ENCODE data around the gene SMAD3.
A peak's percentile ranks its signal among the peaks of the same experiment; 100 is the strongest.

Gene SMAD3

DNA sequence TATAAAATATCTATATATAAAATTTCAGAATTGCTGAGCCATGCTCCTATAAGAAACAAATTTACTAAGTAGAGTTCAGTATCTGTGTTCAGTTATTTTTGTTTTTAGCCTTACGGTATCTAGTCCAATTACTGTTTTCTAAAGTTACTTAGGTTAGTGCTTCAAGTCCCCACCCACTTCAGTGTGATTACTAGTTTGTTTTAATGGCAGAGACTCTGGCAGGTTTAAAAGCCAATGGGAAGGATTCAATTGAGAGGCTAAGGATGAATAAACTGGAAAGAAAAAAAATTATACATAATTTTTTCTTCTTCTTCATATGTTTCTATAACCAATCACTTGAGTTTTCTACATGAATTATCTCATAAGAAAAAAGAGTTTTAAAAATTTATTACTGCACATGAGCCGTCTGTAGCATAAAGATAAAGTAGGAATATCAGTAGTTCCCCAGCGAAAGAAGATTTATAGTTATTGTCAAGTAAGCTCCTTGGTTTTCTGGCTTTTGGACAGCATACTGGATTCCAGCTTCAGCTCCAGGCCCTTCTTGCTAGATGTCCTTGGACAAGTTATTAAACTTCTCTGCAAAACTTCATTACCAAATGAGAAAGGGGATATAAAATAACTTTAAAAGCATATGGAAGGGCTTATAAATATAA is 142.3 kb downstream of the SMAD3 start:
- DNase-seq = no peak

DNA sequence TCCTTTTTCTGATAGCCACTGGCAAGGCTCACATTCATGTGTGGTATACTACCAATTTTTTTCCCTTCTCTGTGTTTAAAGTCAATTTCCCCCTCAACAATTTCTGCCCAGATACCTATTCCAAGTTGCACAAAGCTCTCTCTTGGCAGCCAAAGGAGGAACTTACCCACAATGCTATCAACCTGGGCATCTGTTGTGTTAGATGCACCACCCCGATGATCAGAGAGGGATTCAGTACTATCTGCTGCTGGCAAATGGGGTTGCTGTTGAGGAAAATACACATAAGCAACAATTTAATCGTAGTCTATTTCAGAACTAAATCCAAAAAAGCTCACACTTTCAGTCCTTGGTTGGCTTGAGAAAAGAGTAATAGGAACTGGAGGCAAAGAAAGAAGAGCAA is 143.0 kb downstream of the SMAD3 start:
- DNase-seq = no peak

DNA sequence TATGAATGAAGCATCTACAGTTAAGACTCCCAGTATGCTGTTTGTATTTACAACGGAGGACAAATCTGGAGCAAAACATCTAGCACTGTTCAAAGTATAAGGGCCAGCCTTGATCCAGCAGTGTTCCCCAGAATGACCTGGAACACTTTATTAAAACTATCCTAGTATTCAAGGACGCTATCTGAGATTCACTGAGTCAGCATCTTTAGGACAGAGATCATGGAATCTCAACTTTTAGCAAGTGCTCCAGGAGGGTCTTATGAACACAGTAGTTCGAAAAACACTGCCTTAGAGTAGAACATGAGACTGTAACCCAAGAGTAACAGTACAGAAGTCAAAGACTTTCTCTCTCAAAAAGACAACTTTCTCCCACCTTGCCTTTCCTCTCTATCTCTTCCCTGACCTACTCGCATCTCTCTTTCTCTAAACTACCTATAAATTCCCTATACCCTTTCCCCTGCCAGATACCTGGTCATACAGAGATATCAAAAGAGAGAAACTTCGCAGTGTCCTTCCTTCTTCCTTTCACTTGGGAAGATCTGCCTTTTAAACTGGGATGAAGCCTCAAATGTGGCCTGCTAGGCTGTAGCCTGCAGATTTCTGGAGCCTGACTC is 145.3 kb downstream of the SMAD3 start:
- no peak for DNase-seq

DNA sequence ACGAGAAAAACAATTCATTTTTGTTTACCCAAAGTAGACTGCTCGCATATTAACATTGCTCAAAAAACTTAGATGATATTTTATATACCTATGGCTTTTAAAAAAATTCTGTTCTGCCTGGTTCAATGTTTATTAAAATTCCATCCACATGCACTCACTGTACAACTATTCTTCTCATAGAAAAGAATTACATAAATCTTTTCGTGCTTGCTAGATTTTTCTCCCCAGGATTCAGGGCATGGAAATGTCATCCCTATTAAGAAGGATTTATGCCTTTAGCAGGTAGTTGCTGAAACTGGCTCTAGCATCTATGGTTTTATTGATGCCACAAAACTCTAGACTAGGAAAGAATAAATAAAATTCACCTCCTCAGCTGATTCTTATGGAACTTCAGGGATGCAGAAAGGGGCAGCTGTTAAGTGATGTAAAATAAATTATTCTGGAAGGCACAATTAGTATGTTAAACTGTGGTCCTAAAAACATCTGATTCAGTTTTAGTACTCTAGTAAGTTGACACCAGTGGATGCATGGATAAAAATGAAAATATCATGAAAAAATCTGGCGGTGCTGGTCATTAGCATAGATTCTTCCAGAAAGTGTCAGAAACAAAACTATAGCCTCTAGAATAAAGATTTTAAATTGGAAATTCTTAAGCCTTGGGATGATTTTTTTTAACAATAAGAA is 147.4 kb downstream of the SMAD3 start:
- no peak for DNase-seq

DNA sequence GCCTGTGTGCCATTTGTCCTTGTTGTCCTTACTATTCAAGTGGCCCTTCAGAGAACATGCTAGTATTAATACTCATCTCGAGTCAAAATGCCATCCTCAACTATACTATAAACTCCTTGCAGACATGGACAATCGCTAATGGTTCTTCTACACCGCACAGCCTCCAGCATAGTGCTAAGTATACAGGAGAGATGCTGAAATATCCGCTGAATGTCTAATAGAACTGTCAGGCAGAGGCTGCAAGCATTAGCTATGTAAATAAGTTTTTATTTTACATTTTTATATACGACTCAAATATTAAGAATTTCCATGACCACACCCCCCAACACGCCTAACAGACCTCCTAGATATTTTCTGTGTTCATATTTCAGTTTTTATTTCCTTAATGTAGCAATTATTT is 149.7 kb downstream of the SMAD3 start:
- DNase-seq = no peak

DNA sequence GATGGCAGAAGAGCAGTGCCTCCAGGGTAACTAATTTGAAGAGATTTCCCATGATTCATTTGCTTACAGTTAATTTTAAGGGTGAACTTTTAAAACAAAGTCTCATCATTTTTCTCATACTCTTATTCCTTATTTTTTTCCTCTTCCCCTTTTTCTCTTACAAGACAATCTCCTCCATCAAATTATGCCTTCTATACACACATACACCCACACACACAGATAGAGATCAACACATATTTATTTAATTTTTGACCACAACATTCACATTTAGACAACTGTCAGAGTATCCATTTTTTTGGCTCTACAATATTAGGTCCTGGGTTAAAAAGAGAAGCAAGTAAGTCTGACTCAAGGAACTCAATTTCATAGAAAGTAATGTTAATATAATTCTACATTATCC is 151.5 kb downstream of the SMAD3 start:
- DNase-seq = no peak

DNA sequence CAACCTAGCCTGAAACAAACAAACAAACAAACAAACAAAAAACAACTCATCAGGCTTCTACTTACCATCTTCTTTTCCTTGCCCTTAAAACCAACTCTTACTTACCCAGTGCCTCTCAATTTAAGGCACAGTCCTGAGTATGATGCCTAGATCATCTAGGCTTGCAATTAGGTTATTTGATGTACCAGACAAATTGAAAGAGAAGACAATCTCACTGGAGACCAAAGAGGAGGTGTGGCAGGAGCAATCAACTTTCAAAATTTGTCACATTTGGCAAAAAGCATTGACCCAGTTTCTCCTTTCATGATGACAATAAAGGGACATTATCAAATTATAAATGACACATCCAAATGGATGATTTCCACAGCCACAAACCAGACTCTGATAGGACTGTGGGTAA is 153.0 kb downstream of the SMAD3 start:
- no peak for DNase-seq

DNA sequence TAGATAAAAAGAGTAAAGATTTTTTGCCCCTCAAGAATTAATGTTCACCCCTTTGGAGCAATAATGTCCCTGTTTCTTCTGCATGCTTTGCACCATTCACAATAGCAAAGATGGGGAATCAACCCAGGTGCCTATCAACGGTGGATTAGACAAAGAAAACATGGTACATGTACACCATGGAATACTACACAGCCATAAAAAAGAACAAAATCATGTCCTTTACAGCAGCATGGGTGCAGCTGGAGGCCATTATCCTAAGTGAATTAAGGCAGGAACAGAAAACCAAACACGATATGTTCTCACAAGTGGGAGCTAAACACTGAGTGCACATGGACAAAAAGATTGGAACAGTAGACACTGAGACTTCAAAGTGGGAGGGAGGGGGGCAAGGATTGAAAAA is 153.9 kb downstream of the SMAD3 start:
- no peak for DNase-seq

DNA sequence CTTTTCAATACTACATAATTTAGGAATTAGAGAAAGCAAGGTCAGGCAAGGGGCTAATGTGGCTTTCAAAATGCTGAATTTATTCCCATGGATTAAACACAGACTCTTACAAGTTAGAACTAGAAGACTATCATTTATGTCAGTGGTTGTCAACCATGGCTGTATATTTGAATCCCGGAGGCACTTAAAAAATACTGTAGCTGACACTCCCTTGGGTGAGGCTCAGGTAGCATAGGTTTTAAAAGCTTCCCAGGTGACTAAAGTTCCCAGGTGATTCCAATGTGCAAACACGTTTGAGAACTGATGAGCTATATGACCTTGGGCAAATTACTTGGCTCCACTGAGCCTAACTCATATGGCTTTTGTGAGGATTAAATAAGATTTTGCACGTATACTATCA is 159.5 kb downstream of the SMAD3 start:
- no peak for DNase-seq

DNA sequence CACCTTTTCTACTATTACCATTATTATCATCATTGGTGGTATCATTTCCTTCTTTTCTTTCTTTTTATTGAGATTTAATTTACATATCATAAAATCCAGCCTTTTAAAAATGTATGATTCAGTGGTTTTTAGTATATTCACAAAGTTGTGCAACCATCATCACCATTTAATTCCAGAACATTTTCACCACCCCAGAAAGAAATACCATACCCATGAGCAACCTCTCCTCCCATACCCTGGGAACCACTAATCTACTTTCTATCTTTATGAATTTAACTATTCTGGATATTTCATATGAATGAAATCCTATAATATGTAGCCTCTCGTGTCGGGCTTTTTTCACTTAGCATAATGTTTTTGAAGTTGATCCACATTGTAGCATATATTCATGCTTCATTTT is 159.9 kb downstream of the SMAD3 start:
- no peak for DNase-seq

DNA sequence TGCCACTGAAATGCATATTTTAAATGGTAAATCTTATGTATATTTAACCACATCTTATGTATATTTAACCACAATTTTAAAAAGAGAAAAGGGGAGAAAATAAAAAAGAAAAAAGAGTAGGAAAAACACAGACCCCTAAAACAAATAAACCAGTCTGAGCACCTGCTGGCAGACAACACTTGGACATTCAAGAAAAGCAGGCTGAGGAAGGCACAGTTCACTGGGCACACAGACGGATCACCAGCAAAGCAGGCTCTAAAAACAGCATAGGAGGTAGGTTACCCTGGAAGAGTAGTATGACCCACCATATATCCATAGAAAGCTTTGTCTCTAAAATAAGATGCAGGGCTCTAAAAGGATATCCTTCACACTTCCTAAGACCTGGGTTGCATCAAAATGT is 162.0 kb downstream of the SMAD3 start:
- no peak for DNase-seq

DNA sequence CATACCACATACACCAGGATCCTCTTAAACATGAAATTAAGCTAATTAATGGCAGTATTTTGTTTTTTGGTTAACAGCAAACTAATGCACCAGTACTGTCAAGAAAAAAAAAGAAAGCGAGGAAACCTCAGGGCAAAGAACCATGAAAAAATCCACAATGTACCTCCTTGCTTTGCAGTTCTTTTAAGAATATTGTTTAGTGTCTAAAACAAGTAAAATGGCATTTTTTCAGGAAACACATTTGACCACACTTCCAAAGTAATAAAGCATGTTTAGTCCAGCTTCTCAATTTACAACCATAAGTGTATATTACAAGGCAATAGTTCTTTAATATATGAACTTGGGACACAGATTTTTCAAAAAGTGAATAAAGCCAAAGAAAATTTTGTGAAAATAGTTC is 162.4 kb downstream of the SMAD3 start:
- no peak for DNase-seq

DNA sequence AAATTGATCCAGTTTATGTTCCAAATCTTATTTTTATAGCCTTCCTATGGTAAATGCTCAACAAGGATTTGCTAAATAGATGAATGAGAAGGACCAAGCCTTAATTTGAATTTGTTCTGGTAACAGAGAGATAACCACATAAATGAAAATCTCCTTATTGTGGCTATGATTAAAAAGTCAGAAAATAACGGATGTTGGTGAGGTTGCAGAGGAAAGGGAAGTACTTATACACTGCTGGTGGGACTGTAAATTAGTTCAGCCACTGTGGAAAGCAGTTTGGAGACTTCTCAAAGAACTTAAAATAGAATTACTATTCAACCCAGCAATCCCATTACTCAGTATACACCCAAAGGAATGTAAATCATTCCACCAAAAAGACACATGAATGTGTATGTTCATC is 162.9 kb downstream of the SMAD3 start:
- DNase-seq = no peak

DNA sequence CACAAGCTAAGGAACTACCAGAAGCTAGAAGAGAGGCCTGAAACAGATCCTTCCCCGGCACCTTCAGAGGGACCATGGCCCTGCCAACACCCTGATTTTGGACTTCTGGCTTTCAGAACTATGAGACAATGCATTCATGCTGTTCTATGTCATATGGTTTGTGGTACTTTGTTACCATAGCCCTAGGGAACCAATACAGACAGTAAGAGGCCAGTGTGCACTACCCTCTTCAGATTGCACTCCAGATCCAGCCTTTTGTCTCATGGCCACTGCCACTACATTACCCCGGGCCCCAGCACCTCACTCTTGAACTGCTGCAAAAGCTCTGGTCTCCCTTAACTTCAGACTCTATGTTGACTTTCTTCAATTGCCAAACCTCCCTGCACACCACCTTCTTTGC is 165.1 kb downstream of the SMAD3 start:
- no peak for DNase-seq

DNA sequence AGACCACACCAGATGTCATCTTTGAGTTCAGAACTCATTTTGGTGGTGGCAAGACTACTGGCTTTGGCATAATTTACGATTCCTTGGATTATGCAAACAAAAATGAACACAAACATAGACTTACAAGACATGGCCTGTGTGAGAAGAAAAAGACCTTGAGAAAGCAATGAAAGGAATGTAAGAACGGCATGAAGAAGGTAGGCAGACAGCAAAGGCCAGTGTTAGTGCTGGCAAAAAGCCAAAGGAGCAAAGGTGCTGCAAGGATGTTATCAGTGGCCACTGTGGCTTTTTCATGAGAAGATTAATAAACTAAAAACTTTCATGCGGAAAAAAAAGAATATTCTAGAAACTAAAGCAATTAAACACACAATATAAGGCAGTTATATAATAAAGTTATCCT is 167.2 kb downstream of the SMAD3 start:
- no peak for DNase-seq

DNA sequence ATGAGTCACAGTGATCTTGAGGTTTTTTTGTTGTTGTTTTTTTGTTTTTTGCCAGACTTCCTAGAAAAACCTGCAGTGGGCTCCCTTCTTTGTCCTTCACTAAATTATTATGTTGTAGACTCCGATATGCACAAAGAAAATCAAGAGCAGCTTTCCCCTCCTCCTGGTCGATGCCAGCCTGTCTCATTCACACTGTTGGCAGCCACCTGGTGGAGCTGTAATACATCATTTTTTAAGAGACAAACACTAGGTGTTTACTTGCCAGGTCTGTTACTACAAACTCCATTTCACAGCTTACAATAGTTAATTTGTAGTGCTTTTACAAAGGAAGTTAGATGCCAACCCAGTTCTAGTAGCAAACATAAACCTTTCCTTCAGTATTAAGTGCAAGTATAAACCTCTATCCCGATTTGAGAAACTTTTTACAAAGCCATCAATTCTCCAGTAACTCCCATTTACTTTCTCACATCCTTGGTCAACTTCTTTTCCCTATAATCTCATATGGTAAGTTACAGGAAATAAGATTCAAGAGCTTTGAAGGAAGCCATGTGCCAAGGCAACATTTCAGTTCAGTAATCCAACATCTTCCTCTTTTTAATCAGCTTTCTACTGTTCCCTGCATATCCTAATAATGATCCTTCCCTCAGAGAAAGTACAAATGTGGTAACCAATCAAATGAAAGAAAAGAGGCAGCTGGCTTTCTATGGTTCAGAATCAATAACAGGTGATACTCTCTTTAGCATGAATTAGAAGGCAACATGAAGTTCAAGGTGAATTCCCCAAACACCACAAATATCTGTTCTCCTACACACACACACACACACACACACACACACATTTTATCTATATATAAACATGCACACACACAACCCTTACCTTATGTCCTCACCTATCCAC is 175.1 kb downstream of the SMAD3 start:
- peak; percentile 4 for DNase-seq

DNA sequence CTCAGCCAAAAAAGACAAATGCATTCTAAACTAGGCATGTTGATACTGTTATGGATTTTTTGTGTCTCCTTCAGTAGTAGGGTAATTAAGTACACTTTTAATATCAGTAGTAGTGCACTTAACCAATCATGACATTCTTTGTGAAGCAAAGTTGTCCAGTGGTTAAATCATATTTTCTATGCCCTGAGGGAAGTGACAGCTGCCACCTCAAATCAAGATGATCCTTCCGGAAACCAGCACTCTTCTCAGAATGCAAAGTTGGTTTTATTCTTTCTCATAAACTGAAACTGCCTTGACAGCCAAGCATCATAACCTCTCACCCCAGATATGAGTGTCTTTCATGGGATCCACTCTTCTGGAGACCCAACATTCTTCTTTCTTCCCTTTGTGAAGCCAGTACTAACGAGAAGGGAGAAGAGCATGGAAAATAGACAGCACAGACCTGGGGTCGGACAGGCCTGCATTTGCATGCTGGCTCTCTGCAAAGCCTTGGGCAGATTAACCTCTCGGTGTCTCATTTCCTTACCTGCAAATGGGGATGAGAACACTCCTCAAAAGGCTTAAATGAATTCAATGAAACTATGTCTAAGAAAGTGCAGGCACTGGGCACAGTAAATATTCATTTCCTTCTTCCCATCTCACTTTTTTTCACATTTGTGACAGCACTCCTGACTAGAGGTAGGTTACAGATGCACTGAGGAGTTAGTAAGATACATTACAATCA is 175.9 kb downstream of the SMAD3 start:
- DNase-seq = no peak

DNA sequence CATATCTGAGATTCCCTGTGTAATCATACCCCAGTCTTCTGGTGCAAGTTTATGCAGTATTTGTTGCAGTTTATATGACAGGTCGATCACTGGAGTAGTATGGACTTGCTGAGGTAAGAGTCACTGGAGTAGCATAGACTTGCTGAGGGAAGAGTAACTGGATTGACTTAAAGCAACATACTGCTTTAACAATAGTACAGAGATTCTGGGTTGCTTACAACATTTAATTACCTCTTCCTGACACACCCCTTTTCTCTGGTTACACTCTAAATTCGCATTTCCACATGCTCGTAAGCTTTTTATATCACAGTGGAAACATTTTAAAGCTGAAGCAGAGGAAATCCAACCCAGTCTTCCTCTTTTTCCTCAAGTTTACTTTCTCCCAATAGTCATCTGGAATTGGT is 177.3 kb downstream of the SMAD3 start:
- no peak for DNase-seq

Data from NCI-H1436 (cell line).